ENCODE data around the gene CDKAL1.

DNA sequence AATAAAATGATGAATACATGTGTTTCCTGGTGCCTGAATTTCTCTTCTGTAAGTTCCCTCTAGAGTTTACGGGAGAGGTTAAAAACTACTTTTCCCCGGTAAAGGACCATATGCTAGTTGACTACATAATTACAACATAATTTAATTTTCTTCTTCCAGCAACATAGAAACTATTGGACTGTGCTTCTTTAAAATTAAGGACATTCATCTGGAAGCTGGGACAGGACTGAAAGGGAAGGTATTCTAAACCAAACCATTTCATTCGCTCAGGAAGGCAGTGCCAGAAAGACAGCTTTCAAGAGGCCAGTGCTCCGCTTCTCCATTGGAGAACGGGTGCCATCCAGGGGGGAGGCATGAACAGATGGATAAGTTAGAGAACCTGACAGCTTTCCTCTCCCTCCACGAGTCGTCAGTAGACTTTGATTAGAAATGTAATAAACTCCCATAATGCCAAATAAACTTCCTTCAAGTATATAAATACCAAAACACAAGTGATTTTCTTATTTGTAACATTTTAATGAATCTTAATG lies 601.3 kb downstream of the CDKAL1 start:
- TF ChIP-seq, protein P1, sequence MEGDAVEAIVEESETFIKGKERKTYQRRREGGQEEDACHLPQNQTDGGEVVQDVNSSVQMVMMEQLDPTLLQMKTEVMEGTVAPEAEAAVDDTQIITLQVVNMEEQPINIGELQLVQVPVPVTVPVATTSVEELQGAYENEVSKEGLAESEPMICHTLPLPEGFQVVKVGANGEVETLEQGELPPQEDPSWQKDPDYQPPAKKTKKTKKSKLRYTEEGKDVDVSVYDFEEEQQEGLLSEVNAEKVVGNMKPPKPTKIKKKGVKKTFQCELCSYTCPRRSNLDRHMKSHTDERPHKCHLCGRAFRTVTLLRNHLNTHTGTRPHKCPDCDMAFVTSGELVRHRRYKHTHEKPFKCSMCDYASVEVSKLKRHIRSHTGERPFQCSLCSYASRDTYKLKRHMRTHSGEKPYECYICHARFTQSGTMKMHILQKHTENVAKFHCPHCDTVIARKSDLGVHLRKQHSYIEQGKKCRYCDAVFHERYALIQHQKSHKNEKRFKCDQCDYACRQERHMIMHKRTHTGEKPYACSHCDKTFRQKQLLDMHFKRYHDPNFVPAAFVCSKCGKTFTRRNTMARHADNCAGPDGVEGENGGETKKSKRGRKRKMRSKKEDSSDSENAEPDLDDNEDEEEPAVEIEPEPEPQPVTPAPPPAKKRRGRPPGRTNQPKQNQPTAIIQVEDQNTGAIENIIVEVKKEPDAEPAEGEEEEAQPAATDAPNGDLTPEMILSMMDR (IDR thresholded peaks at IDR 0.05) = no peak
- TF ChIP-seq EZH2 (IDR thresholded peaks at IDR 0.05) = no peak

Data from neural progenitor cell (in vitro differentiated cells).